ENCODE data around the gene UMPS. TPM values are rescaled to one million over a fixed set of nuclear protein-coding genes. Genes with fewer than 3 reads are reported as not detected.

The UMPS gene
- total and polyA plus RNA-seq, 8 donors, result 18.8 to 42.0 (median 36.8) TPM

DNA sequence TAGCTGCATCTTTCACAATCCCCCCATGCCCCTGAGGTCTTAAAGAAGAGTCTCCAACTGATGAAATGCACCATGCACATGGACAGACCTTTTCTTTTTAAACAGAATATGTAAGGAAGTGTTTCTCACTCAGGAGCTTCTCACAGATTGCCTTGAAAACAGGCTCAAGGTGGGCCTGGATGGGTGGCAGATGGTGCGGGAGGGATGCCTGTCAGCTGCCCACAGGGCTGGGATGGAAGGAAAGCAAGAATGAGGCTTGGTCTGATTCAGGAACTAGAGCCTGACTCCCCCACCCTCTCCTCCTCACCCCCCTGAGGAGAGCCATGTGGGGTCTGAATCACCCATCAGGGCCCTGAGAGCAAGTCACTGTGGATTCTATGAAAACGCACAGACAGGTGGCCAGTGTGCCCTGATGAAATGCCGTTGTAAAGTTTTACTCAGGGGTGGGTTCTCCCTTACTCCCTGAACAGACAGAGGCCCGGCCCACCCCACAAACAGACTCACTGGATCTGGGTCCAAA lies 67.2 kb downstream of the UMPS start:
- TF ChIP-seq, protein P1, sequence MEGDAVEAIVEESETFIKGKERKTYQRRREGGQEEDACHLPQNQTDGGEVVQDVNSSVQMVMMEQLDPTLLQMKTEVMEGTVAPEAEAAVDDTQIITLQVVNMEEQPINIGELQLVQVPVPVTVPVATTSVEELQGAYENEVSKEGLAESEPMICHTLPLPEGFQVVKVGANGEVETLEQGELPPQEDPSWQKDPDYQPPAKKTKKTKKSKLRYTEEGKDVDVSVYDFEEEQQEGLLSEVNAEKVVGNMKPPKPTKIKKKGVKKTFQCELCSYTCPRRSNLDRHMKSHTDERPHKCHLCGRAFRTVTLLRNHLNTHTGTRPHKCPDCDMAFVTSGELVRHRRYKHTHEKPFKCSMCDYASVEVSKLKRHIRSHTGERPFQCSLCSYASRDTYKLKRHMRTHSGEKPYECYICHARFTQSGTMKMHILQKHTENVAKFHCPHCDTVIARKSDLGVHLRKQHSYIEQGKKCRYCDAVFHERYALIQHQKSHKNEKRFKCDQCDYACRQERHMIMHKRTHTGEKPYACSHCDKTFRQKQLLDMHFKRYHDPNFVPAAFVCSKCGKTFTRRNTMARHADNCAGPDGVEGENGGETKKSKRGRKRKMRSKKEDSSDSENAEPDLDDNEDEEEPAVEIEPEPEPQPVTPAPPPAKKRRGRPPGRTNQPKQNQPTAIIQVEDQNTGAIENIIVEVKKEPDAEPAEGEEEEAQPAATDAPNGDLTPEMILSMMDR (IDR thresholded peaks at IDR 0.05), result no peak
- DNase-seq, result no peak
- ATAC-seq, result no peak
- Histone ChIP-seq H3K9me3 (no peaks in the 10 kb centered on the region), H3K4me3 (no peak overlapping the region), H3K4me1 (peaks cover 6 to 21% of the 10 kb centered on the region in 2 donors), H3K27me3 (no peaks in the 10 kb centered on the region), H3K36me3 (peaks cover 0 to 6% of the 10 kb centered on the region in 2 donors), H3K27ac (no peak overlapping the region)
- intact Hi-C loops (cut with DNase I), result no loop called here

Small RNAs within 50 kb of the gene (microRNA-seq; reads per million reads assigned to microRNA genes)
- 0 reads per million in 2 donors for gene MIR544B

Other genes starting within 250 kb of the UMPS start
- 100 to 1,000 TPM in 1 of 2 donors, 10 to 100 TPM in 1; 94.0 to 142 TPM for gene ITGB5, start 156.9 kb downstream of the UMPS start, total RNA-seq
- 10 to 100 TPM; 54.8 to 72.3 (median 66.3) TPM for gene ITGB5, start 156.9 kb downstream of the UMPS start, polyA plus RNA-seq (ENCODE audit: insufficient read length in 6 of 6)
- under 1 TPM in 1 of 2 donors, not detected in 1; 0.50 TPM for gene MUC13, start 204.3 kb downstream of the UMPS start, total RNA-seq
- not detected for gene MUC13, start 204.3 kb downstream of the UMPS start, polyA plus RNA-seq (ENCODE audit: insufficient read length in 6 of 6)